HuH-7.5 (cell line): ENCODE measurements around the gene MRPS23.

ENCODE experiments used
- DNase-seq: peaks from one replicate; pipeline ENCODE4 v3.0.0; 2011; ENCODE audit warnings: low spot score

Gene MRPS23

GRCh38 chr17:57794841-57795240 is 55.0 kb downstream of the MRPS23 start:
- no peak for DNase-seq

- DNase-seq = no peak
These were observed 61.1 kb downstream of the MRPS23 start for GRCh38 chr17:57788725-57789124.

- no peak for DNase-seq
These were observed 64.8 kb downstream of the MRPS23 start for GRCh38 chr17:57785022-57785421.
